Lung (tissue), 12 donors: ENCODE measurements around the gene SERINC4. TPM values are rescaled to one million over a fixed set of nuclear protein-coding genes. Genes with fewer than 3 reads are reported as not detected.
"Not testable (repeated sequence)": the region's sequence is repeated elsewhere in the genome, so short reads cannot be mapped to it uniquely, and the experiment has no call there.

Experiments used
- ATAC-seq: fragments of 200-7000 bp; cut with Tn5 transposase; one replicate; pipeline ENCODE4 v1.9.1; 2020; ENCODE audit warnings: moderate number of reproducible peaks; ENCODE audit not compliant: insufficient read depth, low FRiP score
- DNase-seq, 3 donors: peaks; one replicate each; pipeline ENCODE4 v3.0.0-alpha.2; 2013 to 2017
- H3K27ac ChIP-seq, 2 donors: one replicate each; pipeline ENCODE4 v1.5.1; 2013; ENCODE audit warnings: mild to moderate bottlenecking in 2 of 2, moderate library complexity in 2 of 2, control low read depth in 1 of 2, inconsistent platforms in 1 of 2, low read depth in 1 of 2, low read length in 1 of 2
- H3K27me3 ChIP-seq, 3 donors: one replicate each; pipeline ENCODE4 v1.5.1; 2013; ENCODE audit warnings: low read length in 2 of 3; ENCODE audit not compliant: control insufficient read depth in 3 of 3, insufficient read depth in 3 of 3
- H3K36me3 ChIP-seq, 4 donors: one replicate each; pipeline ENCODE4 v1.5.1; 2013; ENCODE audit warnings: low read length in 4 of 4, mild to moderate bottlenecking in 1 of 4, moderate library complexity in 1 of 4; ENCODE audit not compliant: control insufficient read depth in 4 of 4, insufficient read depth in 4 of 4
- H3K4me1 ChIP-seq, 5 donors: one replicate each; pipeline ENCODE4 v1.5.1; 2013; ENCODE audit warnings: low read length in 5 of 5, mild to moderate bottlenecking in 2 of 5, moderate library complexity in 1 of 5; ENCODE audit not compliant: control insufficient read depth in 5 of 5, insufficient read depth in 5 of 5
- H3K4me3 ChIP-seq: one replicate; pipeline ENCODE4 v1.5.1; 2013; ENCODE audit warnings: mild to moderate bottlenecking, control low read depth, moderate library complexity
- H3K9ac ChIP-seq, 2 donors: one replicate each; pipeline ENCODE4 v1.5.1; 2013; ENCODE audit warnings: low read length in 2 of 2, control low read depth in 1 of 2; ENCODE audit not compliant: insufficient read depth in 1 of 2
- H3K9me3 ChIP-seq, 4 donors: one replicate each; pipeline ENCODE4 v1.5.1; 2013; ENCODE audit warnings: low read length in 3 of 4, mild to moderate bottlenecking in 1 of 4, moderate library complexity in 1 of 4; ENCODE audit not compliant: control insufficient read depth in 4 of 4, insufficient read depth in 3 of 4
- WGBS, 2 donors: extraction: QIAGEN DNeasy Blood & Tissue Kit; methylation state at CpG; one replicate each; pipeline ENCODE4 v1.1.7; 2013; 5-methylcytosine and 5-hydroxymethylcytosine counted together
- polyA plus RNA-seq, 2 donors: library from polyadenylated mRNA; stranded (reverse); fragments of 200-250 nt; gene quantifications; one replicate each; pipeline ENCODE4 v1.2.1, GENCODE V29; 2013
- total RNA-seq, 2 donors: library from RNA; depleted of rRNA in 1 of 2; stranded (reverse); fragments of >200 nt in 1 of 2; gene quantifications; one replicate each; pipeline ENCODE4 v1.2.1, GENCODE V29; 2014 to 2021
- TF ChIP-seq, protein P1 (sequence below): IDR thresholded peaks from 2 replicates; pipeline ENCODE4 v1.5.1; 2012; ENCODE audit warnings: mild to moderate bottlenecking; ENCODE audit errors: control extremely low read depth, extremely low read depth
- donor health status: control.
- donor health status: control.
- donor health status: Bipolar disorder and iron deficiency.
- donor health status: healthy.
- donor health status: DM: yes; HTN: yes; CAD: no.

SERINC4 gene
- total and polyA plus RNA-seq, 4 donors: 0.18 to 0.46 (median 0.24) TPM; not detected in 1

DNA sequence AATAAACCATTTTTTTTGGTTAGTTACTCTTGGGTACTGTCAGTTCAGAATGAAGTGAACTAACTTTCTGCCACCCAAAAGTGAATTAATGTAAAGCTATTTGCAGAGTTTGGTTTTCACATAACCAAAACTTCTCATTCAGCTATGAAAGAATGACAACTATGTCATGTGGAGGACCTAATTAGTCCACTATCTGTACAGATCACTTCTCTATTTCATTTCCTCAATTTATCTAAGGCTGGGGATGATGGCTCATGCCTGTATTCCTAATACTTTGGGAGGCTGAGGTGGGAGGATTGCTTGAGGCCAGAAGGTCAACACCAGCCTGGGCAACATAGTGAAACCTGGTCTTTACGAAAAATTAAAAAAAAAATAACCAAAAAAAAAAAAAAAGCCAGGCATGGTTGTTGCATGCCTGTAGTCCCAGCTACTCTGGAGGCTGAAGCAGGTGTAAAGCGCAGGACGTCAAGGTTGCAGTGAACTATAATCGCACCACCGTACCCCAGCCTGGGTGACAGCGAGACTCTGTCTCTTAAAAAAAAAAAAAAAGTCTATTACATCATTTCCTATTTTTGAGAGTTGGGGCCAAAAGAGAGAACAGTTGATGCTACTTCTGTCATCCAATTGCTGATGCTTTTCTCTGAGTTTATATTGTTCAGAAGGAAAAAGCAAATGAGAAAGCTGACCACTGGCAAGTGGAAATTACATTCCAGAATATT lies 9.1 kb upstream of the SERINC4 start:
- no peak overlapping the region for H3K27ac ChIP-seq
- ATAC-seq (no peak), DNase-seq (no peak)
- peaks cover 44 to 61% (median 49%) of the 10 kb centered on the region in 4 donors for H3K36me3 ChIP-seq
- 78 to 90% methylated on average over 6 of the region's 6 CpGs for WGBS, 2 donors
- no peak overlapping the region for H3K9ac ChIP-seq
- H3K9me3 ChIP-seq: no peaks in the 10 kb centered on the region
- TF ChIP-seq, protein P1, sequence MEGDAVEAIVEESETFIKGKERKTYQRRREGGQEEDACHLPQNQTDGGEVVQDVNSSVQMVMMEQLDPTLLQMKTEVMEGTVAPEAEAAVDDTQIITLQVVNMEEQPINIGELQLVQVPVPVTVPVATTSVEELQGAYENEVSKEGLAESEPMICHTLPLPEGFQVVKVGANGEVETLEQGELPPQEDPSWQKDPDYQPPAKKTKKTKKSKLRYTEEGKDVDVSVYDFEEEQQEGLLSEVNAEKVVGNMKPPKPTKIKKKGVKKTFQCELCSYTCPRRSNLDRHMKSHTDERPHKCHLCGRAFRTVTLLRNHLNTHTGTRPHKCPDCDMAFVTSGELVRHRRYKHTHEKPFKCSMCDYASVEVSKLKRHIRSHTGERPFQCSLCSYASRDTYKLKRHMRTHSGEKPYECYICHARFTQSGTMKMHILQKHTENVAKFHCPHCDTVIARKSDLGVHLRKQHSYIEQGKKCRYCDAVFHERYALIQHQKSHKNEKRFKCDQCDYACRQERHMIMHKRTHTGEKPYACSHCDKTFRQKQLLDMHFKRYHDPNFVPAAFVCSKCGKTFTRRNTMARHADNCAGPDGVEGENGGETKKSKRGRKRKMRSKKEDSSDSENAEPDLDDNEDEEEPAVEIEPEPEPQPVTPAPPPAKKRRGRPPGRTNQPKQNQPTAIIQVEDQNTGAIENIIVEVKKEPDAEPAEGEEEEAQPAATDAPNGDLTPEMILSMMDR: no peak
- no peaks in the 10 kb centered on the region for H3K4me1 ChIP-seq
- H3K4me3 ChIP-seq: no peak overlapping the region
- no peaks in the 10 kb centered on the region for H3K27me3 ChIP-seq

DNA sequence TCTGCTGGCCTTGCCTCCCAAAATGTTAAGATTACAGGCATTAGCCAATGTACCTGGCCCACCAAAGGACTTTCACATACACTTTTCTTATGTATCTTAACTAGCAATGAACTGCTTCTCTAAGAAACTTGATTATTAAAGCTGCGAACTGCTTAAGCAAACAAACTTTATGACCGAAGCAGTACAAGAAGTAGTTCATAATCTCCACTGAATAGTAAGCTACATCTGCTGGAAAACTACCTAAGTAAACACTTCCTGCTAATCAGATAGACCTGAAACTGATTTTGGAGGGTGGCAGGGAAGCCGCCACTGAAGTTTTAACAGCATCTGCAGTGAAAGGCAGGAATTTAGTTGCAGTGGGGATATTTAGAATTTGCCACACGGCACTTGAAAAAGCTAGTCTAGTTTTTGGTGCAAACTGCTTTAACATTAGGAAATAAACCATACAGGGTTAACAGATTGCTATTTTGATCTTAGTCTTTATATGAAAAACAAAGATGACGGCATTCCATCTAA lies 8.5 kb upstream of the SERINC4 start:
- ATAC-seq (no peak), DNase-seq (no peak)
- Histone ChIP-seq H3K4me3 (no peak overlapping the region), H3K36me3 (peaks cover 44 to 60% (median 48%) of the 10 kb centered on the region in 4 donors), H3K27ac (no peak overlapping the region), H3K9ac (no peak overlapping the region), H3K27me3 (no peaks in the 10 kb centered on the region), H3K4me1 (no peaks in the 10 kb centered on the region), H3K9me3 (no peaks in the 10 kb centered on the region)
- WGBS, 2 donors: 94 to 95% methylated on average over 5 of the region's 5 CpGs
- TF ChIP-seq, protein P1: no peak

DNA sequence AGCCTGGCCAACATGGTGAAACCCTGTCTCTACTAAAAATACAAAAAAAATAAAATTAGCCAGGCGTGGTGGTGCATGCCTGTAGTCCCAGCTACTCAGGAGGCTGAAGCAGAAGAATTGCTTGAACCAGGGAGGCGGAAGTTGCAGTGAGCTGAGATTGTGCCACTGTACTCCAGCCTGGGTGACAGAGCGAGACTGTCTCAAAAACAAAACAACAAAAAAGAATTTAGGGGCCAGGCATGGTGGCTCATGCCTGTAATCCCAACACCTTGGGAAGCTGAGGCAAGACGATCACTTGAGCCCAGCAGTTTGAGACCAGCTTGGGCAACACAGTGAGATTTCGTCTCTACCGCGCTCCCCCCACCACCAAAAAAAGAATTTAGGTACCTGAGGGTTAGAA lies 2.7 kb upstream of the SERINC4 start:
- H3K9ac ChIP-seq, H3K4me3 ChIP-seq, DNase-seq, H3K27ac ChIP-seq, H3K27me3 ChIP-seq, ATAC-seq, H3K9me3 ChIP-seq: not testable (repeated sequence)
- peaks cover 22 to 46% (median 36%) of the 10 kb centered on the region in 4 donors for H3K36me3 ChIP-seq
- WGBS, 2 donors: 98 to 99% methylated on average over 7 of the region's 7 CpGs
- peaks cover 0 to 14% (median 8%) of the 10 kb centered on the region in 5 donors for H3K4me1 ChIP-seq

GRCh38 chr15:43800286-43801141 lies 494 bp upstream of the SERINC4 start, which contains the start of gene HYPK:
Gene HYPK (plus strand): TSS chr15:43800599. CDS start chr15:43800623, 24 bp downstream.
- ATAC-seq: peak; percentile 93
- Histone ChIP-seq H3K36me3 (peaks cover 8 to 47% (median 30%) of the 10 kb centered on the region in 4 donors), H3K9me3 (no peaks in the 10 kb centered on the region), H3K27ac (peak within 1 kb of the TSS; percentile 73 to 95), H3K9ac (peak within 1 kb of the TSS; percentile 65 to 95), H3K27me3 (no peaks in the 10 kb centered on the region), H3K4me3 (peak within 1 kb of the TSS; percentile 99), H3K4me1 (peaks cover 0 to 17% (median 10%) of the 10 kb centered on the region in 5 donors)
- TF ChIP-seq, protein P1: no peak
- 7 to 8% methylated on average over 44 of the region's 44 CpGs for WGBS, 2 donors
- DNase-seq: peak; percentile 94 to 96 (median 94)
